ENCODE data around the gene KRTAP5-6.

DNA sequence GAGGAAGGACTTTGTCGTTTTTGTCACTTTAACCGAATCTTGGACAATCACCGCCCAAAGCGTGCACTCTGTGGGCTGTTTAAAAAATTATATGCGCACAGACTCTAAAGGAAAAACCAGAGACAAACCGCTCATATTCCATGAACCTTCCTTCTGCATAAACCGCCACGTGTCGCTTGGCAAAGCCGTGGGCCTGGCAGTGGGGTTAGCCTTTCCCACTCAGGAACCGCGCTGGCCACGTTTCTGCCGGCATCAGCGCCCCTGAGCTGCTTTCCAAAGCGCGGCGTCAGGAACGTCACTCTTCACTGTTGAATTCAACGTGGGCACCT is 44.6 kb upstream of the KRTAP5-6 start:
- TF ChIP-seq, protein P1, sequence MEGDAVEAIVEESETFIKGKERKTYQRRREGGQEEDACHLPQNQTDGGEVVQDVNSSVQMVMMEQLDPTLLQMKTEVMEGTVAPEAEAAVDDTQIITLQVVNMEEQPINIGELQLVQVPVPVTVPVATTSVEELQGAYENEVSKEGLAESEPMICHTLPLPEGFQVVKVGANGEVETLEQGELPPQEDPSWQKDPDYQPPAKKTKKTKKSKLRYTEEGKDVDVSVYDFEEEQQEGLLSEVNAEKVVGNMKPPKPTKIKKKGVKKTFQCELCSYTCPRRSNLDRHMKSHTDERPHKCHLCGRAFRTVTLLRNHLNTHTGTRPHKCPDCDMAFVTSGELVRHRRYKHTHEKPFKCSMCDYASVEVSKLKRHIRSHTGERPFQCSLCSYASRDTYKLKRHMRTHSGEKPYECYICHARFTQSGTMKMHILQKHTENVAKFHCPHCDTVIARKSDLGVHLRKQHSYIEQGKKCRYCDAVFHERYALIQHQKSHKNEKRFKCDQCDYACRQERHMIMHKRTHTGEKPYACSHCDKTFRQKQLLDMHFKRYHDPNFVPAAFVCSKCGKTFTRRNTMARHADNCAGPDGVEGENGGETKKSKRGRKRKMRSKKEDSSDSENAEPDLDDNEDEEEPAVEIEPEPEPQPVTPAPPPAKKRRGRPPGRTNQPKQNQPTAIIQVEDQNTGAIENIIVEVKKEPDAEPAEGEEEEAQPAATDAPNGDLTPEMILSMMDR (IDR thresholded peaks at IDR 0.05) = no peak
- no peak for TF ChIP-seq EP300 (IDR thresholded peaks at IDR 0.05)

Measured in suprapubic skin (tissue), 3 donors.